Activated T-cell treated with anti-CD3 and anti-CD28 coated beads for 24 hours (primary cell): Measurements from ENCODE around the gene NOL4L.

Experiments used
- DNase-seq: peaks from one replicate; pipeline ENCODE4 v3.0.0-alpha.2; 2020; ENCODE audit warnings: low read depth

The NOL4L gene

GRCh38 chr20:32456869-32457478, 128.2 kb downstream of the NOL4L start:
- DNase-seq = no peak

DNA sequence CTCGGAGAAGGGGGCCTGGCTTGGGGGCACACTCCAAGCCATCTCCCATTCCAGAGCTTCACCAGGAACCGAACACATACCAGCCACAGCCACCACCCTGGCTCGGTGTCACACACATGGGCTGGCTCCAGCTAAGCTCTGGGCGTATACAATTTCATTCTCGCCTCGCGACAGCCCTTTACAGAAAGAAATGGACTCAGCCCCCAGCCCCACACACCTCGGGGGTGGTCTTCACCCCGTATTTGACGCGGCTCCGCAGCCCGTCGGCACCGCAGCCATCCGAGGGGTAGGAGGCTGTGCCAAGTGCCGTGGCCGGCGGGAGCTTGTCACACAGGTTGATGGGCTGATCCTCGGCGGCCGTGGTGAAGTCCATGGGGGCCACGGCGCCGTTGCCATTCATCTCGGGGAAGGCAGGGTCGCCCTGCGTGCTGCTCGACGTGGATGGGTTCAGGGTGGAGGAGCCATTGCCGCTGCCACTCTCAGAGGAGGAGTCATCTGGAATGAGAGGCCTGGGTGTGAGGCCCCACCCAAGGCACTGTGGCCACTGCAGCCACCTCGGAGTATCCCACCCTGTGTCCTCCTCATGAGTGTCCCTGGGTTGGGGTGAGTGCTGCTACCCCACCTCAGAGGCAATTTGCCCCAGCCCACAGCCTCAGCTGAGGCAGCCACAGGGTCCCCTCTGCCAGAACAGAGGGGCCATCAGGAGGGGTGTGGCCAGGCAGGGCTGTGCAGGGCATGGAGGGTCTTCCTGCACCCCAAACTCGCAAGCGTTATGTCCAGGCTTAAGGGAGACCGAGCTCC, 129.0 kb downstream of the NOL4L start:
- no peak for DNase-seq

DNA sequence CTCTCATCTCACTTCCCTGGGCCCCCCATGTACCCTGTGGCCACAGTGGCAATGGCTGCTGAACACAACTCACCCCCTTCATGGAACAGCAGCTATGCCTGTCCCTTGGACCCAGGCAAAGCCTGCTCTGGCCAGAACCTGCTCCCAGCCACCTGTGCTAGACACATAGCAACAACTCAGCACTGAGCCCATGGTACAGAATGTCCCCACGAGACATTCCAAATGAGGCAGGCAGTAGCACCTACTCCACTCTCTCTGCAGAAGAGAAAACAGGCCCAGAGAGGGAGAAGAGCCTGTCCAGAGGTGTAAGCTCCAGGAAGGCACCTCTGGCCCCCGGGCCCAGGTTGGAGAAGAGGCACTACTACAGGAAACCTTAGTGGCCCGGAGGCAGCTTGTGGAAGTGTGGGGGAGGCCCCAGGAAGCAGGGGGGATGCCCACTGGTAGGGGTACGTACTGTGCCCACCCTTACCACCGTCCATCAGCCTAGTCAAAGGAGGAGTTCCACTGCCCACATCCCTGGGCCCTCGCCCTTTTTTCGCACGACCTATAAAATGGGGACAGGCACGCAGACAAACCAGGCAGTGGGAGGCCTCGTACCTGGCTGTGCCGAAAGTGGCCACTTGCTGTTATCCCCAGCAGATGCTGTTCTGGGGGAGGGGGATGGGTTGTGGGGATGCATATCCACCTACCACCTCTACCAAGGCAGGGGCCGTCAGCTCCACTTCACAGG, 129.8 kb downstream of the NOL4L start:
- DNase-seq = no peak

DNA sequence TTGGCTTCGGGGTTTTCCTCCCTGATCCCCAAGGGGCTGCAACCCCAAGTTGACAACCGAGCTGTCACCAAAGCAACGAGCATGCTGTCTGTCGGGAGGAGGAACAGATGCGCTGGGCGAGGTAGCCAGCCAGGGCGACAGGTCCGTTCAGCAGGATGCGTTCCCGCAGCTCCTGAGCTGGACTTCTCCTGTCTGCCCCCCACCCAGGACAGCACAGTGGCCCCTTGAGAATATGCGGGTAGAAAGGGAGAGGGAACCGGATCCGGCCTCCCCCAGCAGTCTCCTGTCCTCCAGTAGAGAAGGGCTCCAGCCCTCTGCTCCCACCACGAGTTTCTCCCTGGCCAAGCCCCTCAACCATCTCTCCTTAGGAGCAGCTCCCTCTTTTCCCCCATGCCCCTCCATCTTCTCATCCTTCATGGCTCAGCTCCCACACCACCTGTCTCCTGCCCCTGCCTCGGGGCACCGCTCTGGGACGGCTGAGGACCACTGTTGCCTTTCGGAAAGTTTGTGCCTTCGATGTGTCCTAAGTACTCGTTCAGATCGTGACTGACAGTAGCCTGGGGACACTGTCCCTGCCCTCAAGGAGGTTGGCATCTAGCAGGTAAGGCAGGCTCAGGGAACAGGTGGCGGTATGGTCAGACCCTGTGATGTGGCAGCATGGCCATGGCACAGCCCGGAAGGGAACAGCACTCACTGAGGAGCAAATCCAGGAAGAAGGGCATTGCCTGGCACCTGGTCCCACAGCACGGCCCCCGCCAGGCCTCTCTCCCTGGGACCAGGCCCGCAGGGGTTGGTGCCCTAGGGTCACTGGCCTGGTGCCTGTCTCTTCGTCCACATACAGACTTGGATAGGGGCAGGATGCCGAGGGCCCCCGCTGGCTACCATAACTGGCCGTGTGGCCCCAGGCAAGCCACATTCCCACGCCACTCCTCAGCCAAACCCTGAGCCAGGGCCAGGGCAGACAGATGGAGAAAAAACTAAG, 130.7 kb downstream of the NOL4L start:
- DNase-seq = no peak

DNA sequence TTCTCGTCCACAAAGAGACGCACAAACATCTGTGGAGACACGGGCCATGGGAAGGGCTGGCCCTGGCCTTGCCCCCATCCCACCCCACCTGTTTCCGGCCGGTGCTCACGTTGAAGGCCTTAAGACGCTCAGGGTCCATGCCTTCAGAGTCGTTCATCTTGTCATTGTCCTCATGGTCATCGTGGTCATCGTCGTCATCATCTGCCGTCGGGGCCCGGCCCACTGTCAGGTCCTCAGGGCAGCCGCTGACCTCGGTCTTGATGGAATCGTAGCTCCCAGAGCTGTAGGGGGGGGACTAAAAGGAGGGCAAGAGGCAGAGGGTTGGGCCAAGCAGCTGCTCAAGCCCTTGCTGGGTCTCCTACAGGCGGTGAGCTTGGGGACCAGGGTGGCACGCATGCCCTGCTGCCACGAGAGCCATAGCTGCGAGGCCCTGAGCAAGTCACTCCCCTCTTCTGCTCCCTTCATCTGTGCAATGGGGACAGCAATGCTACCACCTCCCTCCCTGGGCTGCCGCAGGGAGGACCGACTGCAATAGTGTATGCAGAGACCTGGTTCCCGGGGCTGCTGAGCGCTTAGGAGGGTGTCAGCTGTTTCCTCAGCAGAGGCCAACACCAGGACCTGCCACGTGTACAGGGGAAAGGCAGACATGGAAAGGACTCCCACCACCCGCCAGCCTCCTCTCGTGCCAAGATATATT, 131.5 kb downstream of the NOL4L start:
- no peak for DNase-seq

DNA sequence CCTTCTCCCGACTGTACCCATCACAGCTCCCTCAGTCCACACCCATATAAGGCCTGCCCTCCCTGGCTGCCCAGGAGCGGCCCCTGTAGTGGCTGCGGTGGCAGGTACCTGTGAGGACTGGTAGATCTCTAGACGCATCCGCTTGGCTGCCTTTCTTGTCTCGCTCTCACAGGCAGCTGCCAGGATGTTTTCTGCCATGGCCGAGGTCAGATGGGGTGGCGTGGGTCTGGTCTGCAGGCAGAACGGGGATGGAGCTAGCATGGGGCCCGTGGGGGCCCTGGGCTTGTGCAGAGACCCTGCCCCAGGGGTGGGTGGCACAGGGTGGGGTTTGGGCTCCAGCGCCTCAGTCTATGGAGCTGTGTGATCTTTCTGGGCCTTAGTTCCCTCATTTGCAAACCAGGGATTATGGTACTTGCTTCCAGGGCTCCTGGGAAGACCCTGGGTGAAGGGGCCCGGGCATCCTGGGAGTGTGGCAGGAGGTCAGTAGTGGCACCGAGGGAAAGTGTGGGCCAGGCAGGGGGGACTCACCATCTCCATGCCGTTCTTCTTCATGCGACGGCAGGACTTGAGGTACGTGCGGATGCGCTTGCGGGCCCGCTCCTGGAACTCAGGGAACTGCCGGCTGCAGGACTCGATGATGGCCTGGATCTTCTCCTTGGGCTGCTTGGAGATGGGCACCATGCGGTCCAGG, 132.2 kb downstream of the NOL4L start:
- no peak for DNase-seq

DNA sequence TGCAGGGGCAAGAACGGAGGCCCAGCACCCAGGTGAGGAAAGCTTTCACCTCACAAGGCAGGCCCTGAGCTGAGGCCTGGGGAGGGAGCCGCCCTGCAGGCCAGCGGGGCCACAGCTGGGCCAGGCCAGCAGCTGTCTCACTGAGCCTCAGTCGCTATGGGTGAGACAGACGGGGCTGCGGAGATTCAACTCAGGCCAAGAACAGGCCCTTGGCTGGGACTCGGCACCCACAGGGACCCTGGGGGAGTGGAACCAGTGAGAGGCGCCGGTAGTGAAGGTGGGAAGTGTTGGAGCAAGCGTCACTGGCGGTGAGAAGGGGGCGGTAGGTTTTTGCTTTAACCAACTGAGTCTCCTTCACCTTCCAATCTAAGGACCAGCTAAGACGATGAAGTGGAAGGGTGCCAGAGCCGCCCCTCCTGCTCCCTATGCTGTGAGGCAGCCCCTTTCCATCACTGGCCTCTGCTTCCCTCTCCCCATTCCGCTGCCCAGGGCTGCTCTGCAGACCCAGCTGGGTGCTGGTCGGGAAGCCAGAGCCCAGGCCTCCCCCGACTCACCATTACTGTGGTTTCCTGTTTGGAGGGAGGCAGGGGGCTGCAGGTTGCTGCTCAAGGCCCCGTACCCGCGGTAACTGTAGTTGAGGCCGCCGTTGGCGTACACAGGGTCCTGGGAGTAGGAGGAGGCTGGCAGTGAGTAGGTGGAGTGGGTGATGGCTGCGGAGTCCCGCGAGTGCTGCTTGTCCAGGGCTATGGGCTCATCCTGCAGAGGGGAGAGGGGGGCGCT, 133.3 kb downstream of the NOL4L start:
- DNase-seq = no peak

GRCh38 chr20:32451340-32451681, 133.8 kb downstream of the NOL4L start:
- DNase-seq = no peak

- DNase-seq = no peak
Measured at GRCh38 chr20:32450484-32451061, 134.6 kb downstream of the NOL4L start.

GRCh38 chr20:32449890-32450401, 135.2 kb downstream of the NOL4L start:
- no peak for DNase-seq

DNA sequence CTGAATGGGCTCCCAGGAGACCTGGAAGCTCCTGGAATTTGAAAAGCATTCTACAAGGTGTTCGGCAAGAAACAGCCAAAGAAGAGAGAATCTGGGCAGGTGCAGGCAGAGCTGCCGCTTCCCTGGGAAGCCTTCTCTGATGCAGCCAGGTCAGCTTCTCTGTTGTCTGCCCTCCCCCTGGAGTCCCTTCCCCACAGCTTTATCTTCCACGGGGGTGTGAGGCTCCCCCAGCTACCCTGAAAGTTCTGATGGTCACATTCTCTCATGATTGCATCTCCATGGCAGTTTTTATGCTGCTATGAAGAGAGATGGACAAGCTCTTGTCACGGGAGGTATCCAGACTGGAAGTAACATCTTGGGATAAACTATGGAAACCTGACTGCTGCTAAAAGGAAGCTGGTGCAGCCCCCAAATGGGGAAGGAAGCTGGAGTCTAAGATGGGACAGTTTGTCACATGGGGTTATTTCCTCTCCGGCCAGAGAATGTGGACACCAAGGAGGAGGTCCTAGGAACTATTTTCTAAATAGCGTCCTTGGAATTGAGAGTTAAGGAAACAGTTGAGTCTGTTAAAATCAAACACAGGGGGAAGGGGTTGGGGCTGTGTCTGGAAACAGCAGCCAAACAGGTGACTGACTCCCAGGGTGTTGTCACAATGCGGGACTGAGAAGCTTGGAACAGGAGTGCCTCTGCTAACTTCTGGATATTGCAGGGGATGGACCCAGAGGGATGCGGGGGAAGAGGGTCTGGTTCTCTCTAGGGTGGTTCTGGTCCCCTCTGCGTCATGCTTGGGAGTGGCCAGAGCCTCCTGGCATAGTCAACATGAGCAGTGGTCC, 135.9 kb downstream of the NOL4L start:
- DNase-seq = no peak

DNA sequence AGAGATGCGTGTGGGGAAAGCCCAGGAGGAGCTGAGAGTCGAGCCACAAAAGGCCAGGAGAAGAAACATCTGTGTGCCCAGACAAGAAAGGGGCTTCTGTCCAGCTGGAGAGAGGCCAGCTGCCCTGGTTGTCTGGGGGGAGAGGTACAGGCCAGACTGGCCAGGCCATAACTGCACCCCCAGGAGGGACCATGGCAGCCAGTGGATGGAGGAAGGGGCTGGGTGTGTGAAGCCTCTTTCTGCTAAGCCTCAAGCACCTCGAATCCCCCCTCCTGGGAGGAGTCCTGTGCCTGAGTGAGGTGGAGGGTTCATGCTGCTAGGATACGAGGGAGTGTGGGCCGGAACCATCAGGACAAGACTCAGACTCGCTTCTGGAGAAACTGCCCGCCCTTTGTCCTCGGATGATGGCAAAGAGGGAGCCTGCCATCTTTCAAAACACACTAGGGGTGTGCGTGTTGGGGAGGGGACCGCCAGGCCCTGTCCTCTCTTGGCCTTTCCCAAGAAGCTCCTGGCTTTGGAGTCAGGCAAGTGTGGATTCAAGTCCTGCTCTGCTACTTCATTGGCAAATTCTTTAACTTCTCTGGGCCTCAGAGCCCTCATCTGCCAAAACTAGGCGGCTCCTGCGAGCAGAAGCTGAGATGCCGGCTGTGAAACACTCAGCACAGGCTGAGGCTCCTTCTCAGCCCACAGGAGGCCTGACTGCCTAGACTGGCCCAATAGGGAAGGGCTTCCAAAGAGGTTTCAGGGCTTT, 136.7 kb downstream of the NOL4L start:
- no peak for DNase-seq

DNA sequence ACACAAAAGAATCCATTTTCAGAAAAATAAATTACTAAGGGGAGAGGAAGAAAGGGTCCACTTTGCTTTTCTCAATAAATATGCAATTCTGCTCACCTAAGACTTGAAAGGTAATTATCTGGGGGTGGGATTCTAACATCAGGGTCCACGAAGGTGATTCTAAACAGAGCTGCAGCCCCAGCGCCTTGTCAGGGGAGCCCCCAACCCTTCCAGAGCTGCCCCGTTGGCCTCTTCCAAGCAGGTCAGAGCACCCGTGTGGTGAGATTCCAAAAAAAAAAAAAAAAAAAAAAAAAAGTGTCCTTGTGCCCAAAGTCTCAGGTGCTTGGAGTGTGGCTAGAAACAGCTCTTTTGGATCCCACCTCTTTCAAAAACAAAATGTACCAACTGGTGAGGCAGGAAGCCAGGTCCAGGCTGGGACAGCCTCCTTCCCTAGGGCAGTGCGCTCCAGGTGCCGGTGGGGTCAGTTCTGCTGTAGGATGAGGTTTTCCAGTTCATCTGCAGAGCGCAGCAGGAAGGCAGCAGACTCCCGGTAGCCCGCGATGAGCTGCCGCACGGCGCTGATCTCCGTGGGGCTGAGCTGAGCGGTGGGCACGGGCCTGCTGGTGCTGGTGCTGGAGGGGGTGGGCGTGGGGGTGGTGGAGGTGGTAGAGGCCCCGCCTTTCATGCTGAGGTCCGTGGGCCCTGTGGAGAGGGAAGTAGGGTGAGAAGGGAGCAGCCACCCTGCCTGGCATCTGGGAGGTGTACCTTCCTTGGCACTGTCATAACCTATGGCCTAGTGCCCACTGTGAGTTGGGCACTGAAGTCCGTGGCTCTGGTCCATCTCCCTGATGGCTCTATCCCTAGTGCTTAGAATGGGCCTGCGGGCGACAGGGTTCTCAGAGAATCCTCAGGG, 137.8 kb downstream of the NOL4L start:
- no peak for DNase-seq

DNA sequence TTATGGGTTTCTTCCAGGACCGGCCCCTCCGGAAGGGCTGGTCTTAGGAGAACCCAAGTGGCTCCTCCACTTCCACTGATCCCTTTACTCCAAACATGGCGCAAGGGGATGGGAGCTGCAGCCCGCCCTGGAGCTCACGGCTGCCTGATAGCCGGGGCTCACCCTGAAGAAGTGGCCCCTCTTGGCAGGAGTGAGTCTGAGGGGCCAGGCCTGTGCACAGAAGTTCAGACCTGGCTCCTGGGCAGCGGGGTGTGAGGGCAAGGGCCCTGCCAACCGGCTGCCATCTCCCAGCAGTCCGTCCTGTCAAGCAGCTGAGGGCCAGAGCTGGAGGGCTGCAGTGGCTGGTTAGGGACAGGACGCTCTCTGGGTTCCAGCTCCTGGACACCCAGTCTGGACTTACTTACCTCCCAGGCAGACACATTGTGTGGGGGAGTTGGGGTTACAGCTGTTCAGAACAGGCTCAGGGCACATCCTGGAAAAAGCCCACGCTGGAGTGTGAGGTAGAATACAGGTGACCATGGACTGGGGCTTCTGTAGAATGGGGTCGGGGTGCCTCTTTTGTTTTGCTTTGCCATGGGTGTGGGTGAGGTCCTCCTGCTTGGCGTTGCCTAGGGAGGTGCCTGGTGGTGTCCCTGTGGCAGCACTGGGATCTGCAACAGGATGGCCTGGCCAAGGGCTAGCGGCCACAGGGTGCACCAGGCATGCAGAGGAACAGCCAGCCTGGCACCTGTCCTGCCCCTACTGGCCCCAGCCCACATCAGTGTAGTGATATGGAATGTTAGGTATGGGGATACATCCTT, 138.6 kb downstream of the NOL4L start:
- no peak for DNase-seq

DNA sequence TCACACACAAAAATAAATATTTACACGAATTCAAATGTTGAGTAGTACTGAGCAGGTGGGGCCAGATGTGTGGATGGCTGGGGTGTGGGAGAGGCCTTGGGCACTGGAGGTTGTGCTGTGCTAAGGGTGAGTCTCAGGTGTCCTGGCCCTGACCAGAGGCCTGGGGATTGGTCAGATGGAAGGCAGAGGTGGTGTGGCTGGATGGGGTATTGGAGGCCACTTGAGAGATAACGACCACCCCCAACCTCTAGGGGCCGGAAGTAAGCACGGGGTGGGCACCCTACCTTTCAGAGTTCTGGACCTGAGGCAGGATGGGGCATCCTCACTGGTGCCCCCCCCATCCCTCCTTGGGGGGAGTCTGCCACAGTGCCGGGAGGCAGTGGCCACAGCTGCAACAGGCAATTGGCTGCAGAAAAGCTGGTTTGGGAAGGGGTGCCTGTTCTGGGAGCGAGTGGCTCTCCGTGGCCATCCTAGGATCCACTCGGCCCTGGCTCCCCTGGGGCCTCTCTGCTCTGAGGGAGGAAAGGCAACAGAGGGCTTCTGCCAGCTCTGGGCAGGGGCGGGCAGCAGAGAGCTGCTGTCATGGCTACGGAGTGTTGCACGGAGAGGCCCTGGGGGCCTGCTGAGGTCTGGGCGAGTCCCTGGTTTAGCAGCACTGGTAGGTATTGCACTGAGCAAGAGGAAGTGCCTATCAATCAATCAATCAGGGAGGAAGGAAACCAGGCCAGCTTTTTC, 139.4 kb downstream of the NOL4L start:
- no peak for DNase-seq
